NT2/D1 (cell line): ENCODE measurements around the gene SELPLG.

Experiments
- DNase-seq: peaks from one replicate; pipeline ENCODE4 v3.0.0-alpha.2; 2011; ENCODE audit warnings: low read depth, low spot score
- H3K27me3 ChIP-seq: 2 replicates; pipeline ENCODE4 v1.6.0; 2011; ENCODE audit warnings: mild to moderate bottlenecking; ENCODE audit not compliant: insufficient read length, insufficient read depth
- H3K36me3 ChIP-seq: 2 replicates; pipeline ENCODE4 v1.6.1; 2011; ENCODE audit warnings: mild to moderate bottlenecking, low read length, mixed read lengths; ENCODE audit not compliant: insufficient read depth, insufficient read length
- H3K4me1 ChIP-seq: 2 replicates; pipeline ENCODE4 v1.5.1; 2011; ENCODE audit not compliant: insufficient read depth, insufficient read length
- H3K4me3 ChIP-seq: 2 replicates; pipeline ENCODE4 v1.5.1; 2011; ENCODE audit warnings: low read depth; ENCODE audit not compliant: insufficient read length
- H3K9ac ChIP-seq: 2 replicates; pipeline ENCODE4 v1.6.0; 2011; ENCODE audit warnings: low read depth; ENCODE audit not compliant: insufficient read length
- H3K9me3 ChIP-seq: 2 replicates; pipeline ENCODE4 v1.5.1; 2011; ENCODE audit warnings: mild to moderate bottlenecking, low read length; ENCODE audit not compliant: insufficient read depth
- SUZ12 ChIP-seq: IDR thresholded peaks from 2 replicates; pipeline ENCODE4 v1.6.1; 2011; ENCODE audit not compliant: insufficient read length, insufficient read depth; ENCODE audit errors: extremely low read depth
- YY1 ChIP-seq: IDR thresholded peaks from 2 replicates; pipeline ENCODE4 v1.6.1; 2011; ENCODE audit not compliant: insufficient read length, insufficient read depth
- ZNF274 ChIP-seq: IDR thresholded peaks from 2 replicates; pipeline ENCODE4 v1.6.1; 2011; ENCODE audit warnings: mild to moderate bottlenecking, low read depth, low read length

SELPLG gene, protein sequence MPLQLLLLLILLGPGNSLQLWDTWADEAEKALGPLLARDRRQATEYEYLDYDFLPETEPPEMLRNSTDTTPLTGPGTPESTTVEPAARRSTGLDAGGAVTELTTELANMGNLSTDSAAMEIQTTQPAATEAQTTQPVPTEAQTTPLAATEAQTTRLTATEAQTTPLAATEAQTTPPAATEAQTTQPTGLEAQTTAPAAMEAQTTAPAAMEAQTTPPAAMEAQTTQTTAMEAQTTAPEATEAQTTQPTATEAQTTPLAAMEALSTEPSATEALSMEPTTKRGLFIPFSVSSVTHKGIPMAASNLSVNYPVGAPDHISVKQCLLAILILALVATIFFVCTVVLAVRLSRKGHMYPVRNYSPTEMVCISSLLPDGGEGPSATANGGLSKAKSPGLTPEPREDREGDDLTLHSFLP

DNA sequence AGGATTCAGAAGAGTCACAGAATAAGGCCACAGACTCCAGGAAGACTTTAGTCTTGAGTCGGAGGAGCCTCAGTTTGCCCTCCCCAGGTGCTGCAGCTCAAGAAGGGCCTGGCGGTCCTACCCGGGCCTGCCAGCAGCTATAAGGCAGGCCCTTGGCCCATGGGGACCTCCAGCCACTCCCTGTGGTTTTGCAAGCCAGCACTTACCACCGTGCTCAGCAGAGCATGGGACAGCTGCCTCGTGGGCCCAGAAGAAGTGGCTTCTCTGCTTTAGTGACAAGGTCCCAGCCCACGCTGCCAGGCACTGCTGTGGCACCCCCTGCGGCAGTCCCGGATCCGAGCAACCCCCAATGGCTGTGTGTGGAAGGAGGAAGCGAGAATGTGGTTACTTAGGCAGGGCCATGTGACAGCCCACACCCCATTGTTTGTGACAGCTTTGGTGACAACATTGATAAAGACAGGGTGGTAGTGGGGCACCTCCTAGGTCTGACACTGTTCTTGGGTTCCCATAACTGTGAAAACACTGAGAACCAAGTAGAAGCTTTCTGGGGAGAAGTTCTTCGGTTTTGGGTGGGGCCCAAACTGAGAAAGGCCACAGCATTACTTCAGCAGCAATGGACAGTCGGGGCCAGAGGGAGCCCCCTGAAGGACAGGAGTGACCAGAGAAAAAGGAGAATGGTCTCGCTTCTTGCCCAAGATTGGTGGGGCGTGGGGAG lies at the start of gene SELPLG:
Gene SELPLG (minus strand): TSS at position 361 of the 715 bp plus-strand sequence. CDS start 9,587 bp downstream, outside the sequence.
- Histone ChIP-seq H3K36me3 (no peaks in the 10 kb centered on the region), H3K4me3 (no peak within 1 kb of the TSS), H3K9me3 (no peaks in the 10 kb centered on the region), H3K9ac (no peak within 1 kb of the TSS), H3K4me1 (peaks cover 35% of the 10 kb centered on the region), H3K27me3 (no peaks in the 10 kb centered on the region)
- TF ChIP-seq YY1, result no peak
- no peak for TF ChIP-seq ZNF274
- TF ChIP-seq SUZ12, result no peak
- no peak for DNase-seq

DNA sequence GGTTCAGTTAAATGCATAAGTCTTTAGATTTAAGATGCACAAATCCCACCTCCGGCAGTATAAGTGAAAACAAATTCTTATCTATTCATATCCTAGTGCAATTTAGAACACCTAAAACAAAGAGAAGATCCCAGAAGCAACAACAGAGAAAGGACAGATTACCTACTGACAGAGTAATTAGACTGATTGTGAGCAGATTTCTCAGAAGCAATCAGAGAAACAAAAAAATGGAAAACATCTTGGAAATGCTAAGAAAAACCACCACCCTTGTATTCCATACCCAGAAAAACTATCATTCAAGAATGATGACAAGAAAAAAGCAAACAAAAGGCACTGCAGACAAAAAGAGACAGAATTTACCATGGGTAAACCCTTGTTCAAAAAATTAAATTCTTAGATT lies 47.6 kb upstream of the SELPLG start:
- TF ChIP-seq YY1 (no peak), SUZ12 (no peak), ZNF274 (no peak)
- H3K9me3 ChIP-seq, result no peaks in the 10 kb centered on the region
- H3K4me1 ChIP-seq, result no peaks in the 10 kb centered on the region
- H3K9ac ChIP-seq, result no peak overlapping the region
- H3K4me3 ChIP-seq, result no peak overlapping the region
- H3K27me3 ChIP-seq, result no peaks in the 10 kb centered on the region
- peaks cover 23% of the 10 kb centered on the region for H3K36me3 ChIP-seq
- DNase-seq, result no peak

DNA sequence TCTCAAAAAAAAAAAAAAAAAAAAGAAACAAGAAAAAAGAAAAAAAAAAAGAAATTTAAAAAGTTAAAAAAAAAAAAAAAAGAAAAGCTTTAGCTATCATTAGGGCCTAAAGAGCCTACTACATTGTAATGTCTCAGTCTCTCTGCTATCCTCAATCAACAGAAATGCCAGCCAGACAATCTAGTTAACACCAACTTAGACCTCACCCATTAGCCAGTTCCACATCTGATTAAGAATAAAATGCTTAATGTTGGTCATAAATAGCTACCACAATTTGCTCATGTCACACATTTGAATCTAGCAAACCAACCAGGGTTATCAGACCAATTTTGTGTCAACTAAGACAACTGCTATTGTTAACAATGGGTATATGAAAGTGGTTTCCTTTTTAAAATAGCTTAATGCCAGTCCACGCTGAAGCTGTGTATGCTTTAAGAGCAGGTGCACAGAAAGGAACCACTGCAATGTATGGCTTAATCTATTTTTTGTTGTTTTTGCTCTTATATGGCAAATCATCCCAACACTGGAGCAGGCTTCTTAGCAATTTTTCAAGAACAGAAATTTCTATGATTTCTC lies 45.5 kb upstream of the SELPLG start:
- Histone ChIP-seq H3K4me1 (no peaks in the 10 kb centered on the region), H3K9me3 (no peaks in the 10 kb centered on the region), H3K9ac (no peak overlapping the region), H3K27me3 (no peaks in the 10 kb centered on the region), H3K4me3 (no peak overlapping the region), H3K36me3 (peaks cover 30% of the 10 kb centered on the region)
- no peak for TF ChIP-seq SUZ12
- TF ChIP-seq YY1, result no peak
- TF ChIP-seq ZNF274, result no peak
- no peak for DNase-seq

DNA sequence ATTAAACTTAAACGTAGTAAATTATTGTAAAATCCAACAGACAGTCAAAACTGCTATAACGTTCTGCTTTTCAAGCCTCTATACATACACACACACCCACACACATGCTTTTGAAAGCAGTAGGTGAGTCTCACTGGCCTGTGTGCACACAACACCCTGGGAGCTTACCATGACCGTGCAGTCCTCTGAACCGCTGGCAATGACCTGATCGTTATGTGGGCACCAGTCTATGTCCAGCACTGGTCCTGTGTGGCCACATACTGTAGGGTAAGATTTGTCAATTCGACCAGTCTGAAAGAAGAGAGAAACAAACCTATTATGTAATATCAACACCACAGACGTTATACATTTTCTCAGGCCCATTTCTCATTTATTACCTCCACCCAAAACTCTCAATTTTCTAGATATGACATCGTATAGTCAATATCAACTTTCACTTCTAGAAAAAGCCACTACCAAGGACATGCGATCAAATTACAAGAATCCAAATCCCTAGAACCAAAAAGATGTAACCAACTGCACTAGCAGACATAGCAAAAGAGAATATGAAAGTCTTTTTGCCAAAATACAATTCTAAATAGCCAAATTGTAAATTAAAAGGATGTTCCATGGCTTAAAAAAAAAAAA lies 44.5 kb upstream of the SELPLG start:
- no peak for DNase-seq
- H3K9me3 ChIP-seq, result no peaks in the 10 kb centered on the region
- H3K27me3 ChIP-seq, result no peaks in the 10 kb centered on the region
- TF ChIP-seq ZNF274 (no peak), SUZ12 (no peak)
- H3K9ac ChIP-seq, result no peak overlapping the region
- peaks cover 36% of the 10 kb centered on the region for H3K36me3 ChIP-seq
- H3K4me3 ChIP-seq, result no peak overlapping the region
- H3K4me1 ChIP-seq, result no peaks in the 10 kb centered on the region

DNA sequence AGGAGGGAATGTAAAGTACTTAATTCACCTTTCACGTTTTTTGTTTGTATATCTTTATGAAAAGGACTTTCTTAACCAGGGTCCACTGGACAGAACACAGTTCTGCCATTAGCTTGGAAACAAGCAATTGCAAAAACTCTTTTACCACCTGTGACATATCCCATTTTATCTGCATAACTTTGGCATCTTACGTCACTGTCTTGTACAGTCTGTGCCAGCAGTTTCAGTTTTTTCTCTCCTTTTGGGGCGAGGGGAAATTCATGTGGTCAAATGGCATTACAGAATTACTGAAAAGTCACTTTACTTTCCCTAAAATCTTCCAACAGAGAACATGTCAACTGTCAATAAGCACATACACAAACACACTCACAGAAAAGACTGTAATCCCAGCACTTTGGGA lies 43.7 kb upstream of the SELPLG start:
- no peak overlapping the region for H3K9ac ChIP-seq
- DNase-seq, result no peak
- H3K36me3 ChIP-seq, result peaks cover 41% of the 10 kb centered on the region
- H3K9me3 ChIP-seq, result no peaks in the 10 kb centered on the region
- H3K4me3 ChIP-seq, result no peak overlapping the region
- H3K4me1 ChIP-seq, result no peaks in the 10 kb centered on the region
- H3K27me3 ChIP-seq, result no peaks in the 10 kb centered on the region
- no peak for TF ChIP-seq SUZ12
- TF ChIP-seq YY1, result no peak
- TF ChIP-seq ZNF274, result no peak

DNA sequence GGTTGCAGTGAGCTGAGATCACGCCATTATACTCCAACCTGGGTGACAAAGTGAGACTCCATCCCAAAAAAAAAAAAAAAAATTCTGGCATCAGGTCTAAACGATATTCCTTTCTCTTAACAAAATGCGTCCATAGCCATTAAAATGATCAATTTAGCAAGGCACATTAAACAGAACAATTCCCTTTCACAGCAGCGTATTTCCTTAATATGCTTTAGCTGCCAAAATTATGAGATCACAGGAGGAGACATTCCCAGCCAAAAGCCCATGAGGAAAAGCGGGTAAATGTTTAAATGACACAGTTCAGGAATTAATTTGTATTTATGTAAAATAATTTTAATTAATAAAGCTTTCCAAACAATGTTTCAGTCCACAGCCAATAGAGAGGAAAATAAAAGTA lies 43.0 kb upstream of the SELPLG start:
- TF ChIP-seq ZNF274, result no peak
- no peak for TF ChIP-seq YY1
- no peak for TF ChIP-seq SUZ12
- H3K36me3 ChIP-seq, result peaks cover 45% of the 10 kb centered on the region
- DNase-seq, result no peak

DNA sequence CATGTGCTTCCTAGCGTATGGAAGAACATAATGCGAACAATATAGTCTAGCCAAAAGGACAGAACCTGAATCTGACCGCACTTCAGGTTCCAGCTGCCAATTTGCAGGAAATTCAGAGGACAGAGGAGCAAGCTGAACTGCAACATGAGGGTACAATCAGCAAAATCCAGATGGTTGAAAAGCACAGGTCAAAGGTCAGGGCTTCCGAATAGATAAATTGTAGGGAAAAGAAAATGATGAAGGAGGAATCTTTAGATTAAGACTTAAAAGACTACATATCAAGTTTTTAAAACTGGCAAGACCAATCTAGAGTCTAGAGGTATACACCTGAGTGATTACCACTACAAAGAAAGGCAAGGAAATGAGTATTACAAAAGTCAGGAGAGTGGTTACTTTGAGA lies 42.1 kb upstream of the SELPLG start:
- H3K27me3 ChIP-seq, result no peaks in the 10 kb centered on the region
- H3K4me3 ChIP-seq, result no peak overlapping the region
- TF ChIP-seq SUZ12 (no peak), YY1 (no peak), ZNF274 (no peak)
- no peaks in the 10 kb centered on the region for H3K4me1 ChIP-seq
- DNase-seq, result no peak
- no peaks in the 10 kb centered on the region for H3K9me3 ChIP-seq
- H3K9ac ChIP-seq, result no peak overlapping the region
- peaks cover 45% of the 10 kb centered on the region for H3K36me3 ChIP-seq

More for the DNA sequence above, 43.0 kb upstream of the SELPLG start:
- Histone ChIP-seq H3K4me1 (no peaks in the 10 kb centered on the region), H3K9me3 (no peaks in the 10 kb centered on the region), H3K4me3 (no peak overlapping the region), H3K27me3 (no peaks in the 10 kb centered on the region), H3K9ac (no peak overlapping the region)
